Adrenal gland (tissue), 12 donors: ENCODE results near the gene MRGPRD. TPM values are rescaled to one million over a fixed set of nuclear protein-coding genes. Genes with fewer than 3 reads are reported as not detected.
A peak's percentile ranks its signal among the peaks of the same experiment; 100 is the strongest.

Source experiments
- DNase-seq, 7 donors: peaks; one replicate each; pipeline ENCODE4 v3.0.0-alpha.2; 2019 to 2020
- H3K27ac ChIP-seq, 5 donors: fragments of 200-600 bp; sonication (generic) in 4 of 5; 1 replicate in 3 of 5; 2 replicates in 2 of 5; pipeline versions ENCODE4 v1.5.1 to v1.8.0; 2016 to 2020; ENCODE audit warnings: mild to moderate bottlenecking in 1 of 5
- H3K27me3 ChIP-seq: fragments of 200-600 bp; 2 replicates; pipeline ENCODE4 v1.8.0; 2021
- H3K36me3 ChIP-seq, 2 donors: fragments of 200-600 bp; replicated peaks in 1 of 2; 1 replicate in 1 of 2; 2 replicates in 1 of 2; pipeline versions ENCODE4 v1.5.1 to v1.8.0; 2018 to 2022
- H3K4me1 ChIP-seq, 2 donors: fragments of 200-600 bp; replicated peaks in 1 of 2; 1 replicate in 1 of 2; 2 replicates in 1 of 2; pipeline versions ENCODE4 v1.5.1 to v1.8.0; 2018 to 2021
- H3K4me3 ChIP-seq, 4 donors: fragments of 200-600 bp; sonication (generic) in 3 of 4; one replicate each; pipeline ENCODE4 v1.5.1; 2016 to 2018
- H3K9me3 ChIP-seq, 3 donors: fragments of 200-600 bp; sonication (generic) in 1 of 3; replicated peaks in 1 of 3; 1 replicate in 2 of 3; 2 replicates in 1 of 3; pipeline versions ENCODE4 v1.5.1 to v1.8.0; 2016 to 2021
- CTCF ChIP-seq, 6 experiments: fragments of 450-650 bp in 4 of 6; fragments of 200-600 bp in 2 of 6; sonication (generic) in 1 of 6; IDR thresholded peaks; 1 replicate in 5 of 6; 2 replicates in 1 of 6; pipeline versions ENCODE4 v1.5.1 to v1.8.0; 2016 to 2021; ENCODE audit warnings: antibody characterized with exemption in 6 of 6, mild to moderate bottlenecking in 2 of 6, moderate library complexity in 1 of 6
- POLR2A ChIP-seq, 2 donors: fragments of 450-650 bp; IDR thresholded peaks; one replicate each; pipeline ENCODE4 v1.6.1; 2017; ENCODE audit warnings: antibody characterized with exemption in 2 of 2, mild to moderate bottlenecking in 2 of 2, moderate library complexity in 1 of 2
- WGBS, 4 donors: extraction: QIAGEN DNeasy Blood & Tissue Kit in 2 of 4; methylation state at CpG; one replicate each; pipeline versions ENCODE4 v1.1.5 to v1.1.7; 2013 to 2017; 5-methylcytosine and 5-hydroxymethylcytosine counted together
- intact Hi-C, 2 donors: fragments of 100-400 bp; cut with DNase I; formaldehyde crosslinking; loops; one replicate each; pipeline versions ENCODE4 v1.14.1 to v1.15.0; 2022 to 2023
- polyA plus RNA-seq, 3 donors: library from polyadenylated mRNA; stranded (reverse); fragments of 200-250 nt in 2 of 3; fragments of 350-450 nt in 1 of 3; fragmentation: Illumina TruSeq in 1 of 3; extraction: RNeasy Lipid Tissue Mini Kit (QIAGEN cat#74804) in 1 of 3; gene quantifications; one replicate each; pipeline ENCODE4 v1.2.3, GENCODE V29; 2013 to 2014
- total RNA-seq, 9 donors: library from RNA; depleted of rRNA in 4 of 9; stranded (reverse); fragments of >200 nt in 4 of 9; fragments of 120-200 nt in 1 of 9; fragmentation: NEBNext Ultra II Directional in 1 of 9; extraction: Animal tissue kit (Norgen Biotek cat#: 25700) in 1 of 9; gene quantifications; one replicate each; pipeline versions ENCODE4 v1.1.0 to v1.2.4, GENCODE V29; 2013 to 2023
- donor health status: healthy with polysubstance abuse.
- donor health status: Bipolar disorder and iron deficiency.
- donor health status: DM: yes; HTN: yes; CAD: no.
- donor health status: DM: no; HTN: no; CAD: no.
- donor health status: DM: no; HTN: no; CAD: no.
- donor health status: DM: yes; HTN: yes; CAD: no.

The MRGPRD gene
- total and polyA plus RNA-seq, 12 donors: not detected

- intact Hi-C loops: no loop called here
- WGBS, 4 donors: 69 to 88% (median 79%) methylated on average over 4 to 5 of the region's 5 CpGs
- TF ChIP-seq CTCF (IDR thresholded peaks at IDR 0.05) (no peak), POLR2A (IDR thresholded peaks at IDR 0.05) (no peak)
- no peaks in the 10 kb centered on the region for H3K27me3 ChIP-seq
- H3K4me3 ChIP-seq: no peak overlapping the region
- peaks cover 0 to 3% of the 10 kb centered on the region in 2 donors for H3K4me1 ChIP-seq
- no peaks in the 10 kb centered on the region for H3K9me3 ChIP-seq
- H3K36me3 ChIP-seq: no peaks in the 10 kb centered on the region
- no peak overlapping the region for H3K27ac ChIP-seq
- DNase-seq: no peak
Observed at GRCh38 chr11:68950270-68950669, 30.5 kb downstream of the MRGPRD start.

GRCh38 chr11:68948935-68949334 lies 31.9 kb downstream of the MRGPRD start:
- WGBS, 4 donors: 85 to 90% (median 86%) methylated on average over 7 to 17 of the region's 17 CpGs
- intact Hi-C loops: no loop called here
- H3K9me3 ChIP-seq: no peaks in the 10 kb centered on the region
- H3K4me1 ChIP-seq: peaks cover 0 to 3% of the 10 kb centered on the region in 2 donors
- no peak for TF ChIP-seq POLR2A (IDR thresholded peaks at IDR 0.05)
- DNase-seq: no peak
- no peak overlapping the region for H3K27ac ChIP-seq
- no peaks in the 10 kb centered on the region for H3K36me3 ChIP-seq
- H3K27me3 ChIP-seq: no peaks in the 10 kb centered on the region
- no peak overlapping the region for H3K4me3 ChIP-seq

- H3K4me1 ChIP-seq: peaks cover 0 to 3% of the 10 kb centered on the region in 2 donors
- H3K27me3 ChIP-seq: no peaks in the 10 kb centered on the region
- TF ChIP-seq POLR2A (IDR thresholded peaks at IDR 0.05) (no peak), CTCF (IDR thresholded peaks at IDR 0.05) (no peak)
- DNase-seq: no peak
- no peak overlapping the region for H3K27ac ChIP-seq
- H3K36me3 ChIP-seq: no peaks in the 10 kb centered on the region
- H3K4me3 ChIP-seq: no peak overlapping the region
- no peaks in the 10 kb centered on the region for H3K9me3 ChIP-seq
- WGBS, 4 donors: 48 to 97% (median 68%) methylated on average over 2 of the region's 2 CpGs
- intact Hi-C loops: no loop called here
Observed at GRCh38 chr11:68948496-68948895, 32.3 kb downstream of the MRGPRD start.

DNA sequence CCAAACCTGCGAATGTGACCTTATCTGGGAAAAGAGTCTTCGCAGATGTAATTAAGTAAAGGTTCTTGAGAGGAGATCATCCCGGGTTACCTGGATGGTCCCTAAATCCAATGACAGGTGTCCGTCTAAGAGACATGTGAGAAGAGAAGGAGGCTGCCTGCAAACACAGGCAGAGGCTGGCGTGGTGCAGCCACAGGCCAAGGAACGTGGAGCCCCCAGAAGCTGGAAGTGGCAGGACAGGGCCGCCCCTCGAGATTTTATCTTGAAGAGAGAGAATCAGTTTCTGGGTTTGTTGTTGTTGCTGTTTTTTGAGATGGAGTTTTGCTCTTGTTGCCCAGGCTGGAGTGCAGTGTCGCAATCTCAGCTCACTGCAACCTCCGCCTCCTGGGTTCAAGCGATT lies 33.6 kb downstream of the MRGPRD start:
- WGBS, 4 donors: 73 to 81% (median 76%) methylated on average over 10 to 11 of the region's 11 CpGs
- Histone ChIP-seq H3K4me3 (no peak overlapping the region), H3K36me3 (no peaks in the 10 kb centered on the region), H3K4me1 (peaks cover 0 to 3% of the 10 kb centered on the region in 2 donors), H3K27ac (no peak overlapping the region), H3K27me3 (no peaks in the 10 kb centered on the region), H3K9me3 (no peaks in the 10 kb centered on the region)
- no peak for DNase-seq
- TF ChIP-seq POLR2A (IDR thresholded peaks at IDR 0.05): no peak
- TF ChIP-seq CTCF (IDR thresholded peaks at IDR 0.05): no peak
- intact Hi-C loops: no loop called here

DNA sequence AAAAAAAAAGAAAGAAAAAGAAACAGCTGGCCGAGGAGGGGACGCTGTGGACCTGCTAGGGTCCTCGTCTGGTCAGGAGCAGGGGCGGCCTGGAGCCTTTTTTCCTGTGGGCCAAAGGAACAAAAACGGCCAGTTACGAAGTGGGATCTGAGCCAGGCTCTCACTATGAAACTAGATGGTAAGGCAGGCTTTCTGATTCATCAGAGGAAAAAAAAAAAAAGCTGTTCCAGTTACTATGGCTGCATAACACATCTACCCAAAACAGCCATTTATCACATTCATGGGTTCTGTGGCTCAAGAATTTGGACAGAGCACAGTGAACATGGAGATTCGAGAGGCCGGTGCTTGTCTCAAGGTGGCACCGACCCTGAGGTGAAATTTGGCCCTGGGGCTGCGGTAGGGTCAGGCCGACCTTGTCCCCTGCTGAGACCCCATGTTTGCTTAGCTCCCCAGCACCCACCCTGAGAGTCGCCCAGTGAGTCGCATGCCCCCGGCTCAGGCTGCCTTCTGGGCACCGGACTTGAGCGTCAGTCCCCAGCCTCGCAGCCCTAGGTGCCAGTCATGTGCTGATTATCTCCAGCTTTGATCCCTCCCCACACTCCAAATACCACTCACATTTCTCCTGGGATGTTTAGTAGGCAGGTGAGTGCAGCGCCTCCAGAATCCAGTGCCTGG lies 34.2 kb downstream of the MRGPRD start:
- no peak overlapping the region for H3K27ac ChIP-seq

More for the DNA sequence above, 34.2 kb downstream of the MRGPRD start:
- whole genome bisulfite sequencing, 4 donors: 15 to 45% (median 43%) methylated on average over 10 to 18 of the region's 18 CpGs
- Histone ChIP-seq H3K4me3 (no peak overlapping the region), H3K4me1 (peaks cover 0 to 3% of the 10 kb centered on the region in 2 donors), H3K36me3 (no peaks in the 10 kb centered on the region), H3K9me3 (no peaks in the 10 kb centered on the region), H3K27me3 (no peaks in the 10 kb centered on the region)
- intact Hi-C loops: no loop called here
- peak in 5 of 7 donors; percentile 34 to 48 (median 43) for DNase-seq
- TF ChIP-seq POLR2A (IDR thresholded peaks at IDR 0.05) (no peak), CTCF (IDR thresholded peaks at IDR 0.05) (no peak)
